Measurements from ENCODE around the gene RNF152. TPM values are rescaled to one million over a fixed set of nuclear protein-coding genes. Genes with fewer than 3 reads are reported as not detected.

The RNF152 gene
- polyA plus RNA-seq, 1 donor from 2014 or later: 22.9 TPM

- Histone ChIP-seq H3K4me3 (ENCODE audit: low read length) (peak overlapping the region; percentile 77), H3K9me3 (ENCODE audit: low read length) (no peaks in the 10 kb centered on the region)
- TF ChIP-seq REST (IDR thresholded peaks at IDR 0.05; ENCODE audit: borderline replicate concordance) (no peak), POLR2AphosphoS5 (IDR thresholded peaks at IDR 0.05) (peak; percentile 14)
These were observed 1.5 kb downstream of the RNF152 start for GRCh38 chr18:61891271-61891670.

GRCh38 chr18:61890344-61890743, 2.5 kb downstream of the RNF152 start:
- Histone ChIP-seq H2AFZ (ENCODE audit: low read depth, low read length) (no peak overlapping the region), H3K9me2 (ENCODE audit: insufficient read depth, low read length) (no peaks in the 10 kb centered on the region), H3K9ac (ENCODE audit: low read length) (no peak overlapping the region), H4K20me1 (ENCODE audit: insufficient read depth) (no peaks in the 10 kb centered on the region), H3K27me3 (ENCODE audit: insufficient read depth, low read depth, low read length) (peaks cover 2% of the 10 kb centered on the region), H3K4me3 (ENCODE audit: low read length) (peak overlapping the region; percentile 77), H3K27ac (ENCODE audit: low read length) (no peak overlapping the region), H3K79me2 (replicated peaks; ENCODE audit: insufficient read depth, low read length) (peaks cover 4% of the 10 kb centered on the region), H3K9me3 (ENCODE audit: low read length) (no peaks in the 10 kb centered on the region), H3K4me2 (ENCODE audit: low read length) (peak overlapping the region; percentile 92), H3F3A (ENCODE audit: insufficient read depth, low read length, poor library complexity, severe bottlenecking) (no peaks in the 10 kb centered on the region), H3K36me3 (ENCODE audit: insufficient read depth, low read length) (peaks cover 10% of the 10 kb centered on the region)
- TF ChIP-seq TAF1 (IDR thresholded peaks at IDR 0.05; ENCODE audit: low read depth): no peak

More at GRCh38 chr18:61891271-61891670, 1.5 kb downstream of the RNF152 start:
- H3K36me3 ChIP-seq (ENCODE audit: insufficient read depth, low read length): peaks cover 10% of the 10 kb centered on the region
- H3K27ac ChIP-seq (ENCODE audit: low read length): peak overlapping the region; percentile 84
- peak overlapping the region; percentile 87 for H3K9ac ChIP-seq (ENCODE audit: low read length)
- H3K27me3 ChIP-seq (ENCODE audit: insufficient read depth, low read depth, low read length): peaks cover 2% of the 10 kb centered on the region
- H4K20me1 ChIP-seq (ENCODE audit: insufficient read depth): no peaks in the 10 kb centered on the region
- no peaks in the 10 kb centered on the region for H3K9me2 ChIP-seq (ENCODE audit: insufficient read depth, low read length)
- no peaks in the 10 kb centered on the region for H3F3A ChIP-seq (ENCODE audit: insufficient read depth, low read length, poor library complexity, severe bottlenecking)
- peak overlapping the region; percentile 92 for H3K4me2 ChIP-seq (ENCODE audit: low read length)
- H3K79me2 ChIP-seq (replicated peaks; ENCODE audit: insufficient read depth, low read length): peaks cover 4% of the 10 kb centered on the region
- H2AFZ ChIP-seq (ENCODE audit: low read depth, low read length): no peak overlapping the region

GRCh38 chr18:61889541-61889940, 3.3 kb downstream of the RNF152 start:
- Histone ChIP-seq H3K4me3 (ENCODE audit: low read length) (peak overlapping the region; percentile 77), H3K27me3 (ENCODE audit: insufficient read depth, low read depth, low read length) (no peaks in the 10 kb centered on the region), H3K9ac (ENCODE audit: low read length) (no peak overlapping the region), H3K4me2 (ENCODE audit: low read length) (no peak overlapping the region), H3F3A (ENCODE audit: insufficient read depth, low read length, poor library complexity, severe bottlenecking) (no peaks in the 10 kb centered on the region), H3K36me3 (ENCODE audit: insufficient read depth, low read length) (peaks cover 10% of the 10 kb centered on the region), H2AFZ (ENCODE audit: low read depth, low read length) (no peak overlapping the region), H3K27ac (ENCODE audit: low read length) (no peak overlapping the region), H3K9me3 (ENCODE audit: low read length) (no peaks in the 10 kb centered on the region), H3K79me2 (replicated peaks; ENCODE audit: insufficient read depth, low read length) (peaks cover 4% of the 10 kb centered on the region), H4K20me1 (ENCODE audit: insufficient read depth) (no peaks in the 10 kb centered on the region), H3K9me2 (ENCODE audit: insufficient read depth, low read length) (no peaks in the 10 kb centered on the region)
- TF ChIP-seq EZH2 (IDR thresholded peaks at IDR 0.05; ENCODE audit: borderline replicate concordance, insufficient read depth, low read length, poor library complexity, severe bottlenecking): no peak
- no peak for TF ChIP-seq MXI1 (conservative IDR thresholded peaks at IDR 0.05; ENCODE audit: poor library complexity, severe bottlenecking)
- TF ChIP-seq POLR2AphosphoS5 (IDR thresholded peaks at IDR 0.05): no peak
- no peak for TF ChIP-seq RAD21 (conservative IDR thresholded peaks at IDR 0.05)
- no peak for TF ChIP-seq REST (IDR thresholded peaks at IDR 0.05; ENCODE audit: borderline replicate concordance)
- no peak for TF ChIP-seq SMC3 (conservative IDR thresholded peaks at IDR 0.05; ENCODE audit: poor library complexity)
- TF ChIP-seq EP300 (conservative IDR thresholded peaks at IDR 0.05; ENCODE audit: poor library complexity, severe bottlenecking): no peak
- TF ChIP-seq, protein P1, sequence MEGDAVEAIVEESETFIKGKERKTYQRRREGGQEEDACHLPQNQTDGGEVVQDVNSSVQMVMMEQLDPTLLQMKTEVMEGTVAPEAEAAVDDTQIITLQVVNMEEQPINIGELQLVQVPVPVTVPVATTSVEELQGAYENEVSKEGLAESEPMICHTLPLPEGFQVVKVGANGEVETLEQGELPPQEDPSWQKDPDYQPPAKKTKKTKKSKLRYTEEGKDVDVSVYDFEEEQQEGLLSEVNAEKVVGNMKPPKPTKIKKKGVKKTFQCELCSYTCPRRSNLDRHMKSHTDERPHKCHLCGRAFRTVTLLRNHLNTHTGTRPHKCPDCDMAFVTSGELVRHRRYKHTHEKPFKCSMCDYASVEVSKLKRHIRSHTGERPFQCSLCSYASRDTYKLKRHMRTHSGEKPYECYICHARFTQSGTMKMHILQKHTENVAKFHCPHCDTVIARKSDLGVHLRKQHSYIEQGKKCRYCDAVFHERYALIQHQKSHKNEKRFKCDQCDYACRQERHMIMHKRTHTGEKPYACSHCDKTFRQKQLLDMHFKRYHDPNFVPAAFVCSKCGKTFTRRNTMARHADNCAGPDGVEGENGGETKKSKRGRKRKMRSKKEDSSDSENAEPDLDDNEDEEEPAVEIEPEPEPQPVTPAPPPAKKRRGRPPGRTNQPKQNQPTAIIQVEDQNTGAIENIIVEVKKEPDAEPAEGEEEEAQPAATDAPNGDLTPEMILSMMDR (IDR thresholded peaks at IDR 0.05; ENCODE audit: poor library complexity, severe bottlenecking): no peak
